Middle frontal gyrus (tissue), 1 donor: Measurements from ENCODE around the gene ZNF32.

Experiments
- DNase-seq: peaks from one replicate; pipeline ENCODE4 v3.0.0-alpha.2; 2015; ENCODE audit warnings: low spot score; ENCODE audit errors: extremely low spot score

ZNF32 gene

GRCh38 chr10:43648398-43649184 lies at the start of gene ZNF32:
ZNF32 (minus strand) TSS chr10:43648881; CDS start chr10:43646133, 2,748 bp downstream.
- DNase-seq: peak; percentile 87

- DNase-seq: no peak
Measured at GRCh38 chr10:43698156-43698555, 49.5 kb upstream of the ZNF32 start.

GRCh38 chr10:43696909-43697483 lies 48.3 kb upstream of the ZNF32 start:
- DNase-seq: no peak

GRCh38 chr10:43695730-43696129 lies 47.0 kb upstream of the ZNF32 start:
- no peak for DNase-seq

- DNase-seq: no peak
Measured at GRCh38 chr10:43695321-43695720, 46.6 kb upstream of the ZNF32 start.

GRCh38 chr10:43694526-43694925 lies 45.8 kb upstream of the ZNF32 start:
- DNase-seq: no peak

- no peak for DNase-seq
Measured at GRCh38 chr10:43693602-43694001, 44.9 kb upstream of the ZNF32 start.

GRCh38 chr10:43692051-43692825 lies 43.6 kb upstream of the ZNF32 start:
- no peak for DNase-seq

GRCh38 chr10:43691485-43691884 lies 42.8 kb upstream of the ZNF32 start:
- no peak for DNase-seq

GRCh38 chr10:43689955-43690771 lies 41.5 kb upstream of the ZNF32 start:
- DNase-seq: peak; percentile 70

- no peak for DNase-seq
Measured at GRCh38 chr10:43689618-43689954, 40.9 kb upstream of the ZNF32 start.

- no peak for DNase-seq
Measured at GRCh38 chr10:43689007-43689491, 40.4 kb upstream of the ZNF32 start.

- DNase-seq: no peak
Measured at GRCh38 chr10:43688348-43688892, 39.7 kb upstream of the ZNF32 start.

GRCh38 chr10:43687373-43687772 lies 38.7 kb upstream of the ZNF32 start:
- DNase-seq: no peak

- DNase-seq: no peak
Measured at GRCh38 chr10:43686414-43686813, 37.7 kb upstream of the ZNF32 start.

- DNase-seq: no peak
Measured at GRCh38 chr10:43685744-43686143, 37.1 kb upstream of the ZNF32 start.

GRCh38 chr10:43684292-43684559 lies 35.5 kb upstream of the ZNF32 start:
- DNase-seq: no peak

- DNase-seq: no peak
Measured at GRCh38 chr10:43683451-43684291, 35.0 kb upstream of the ZNF32 start.

- no peak for DNase-seq
Measured at GRCh38 chr10:43682956-43683355, 34.3 kb upstream of the ZNF32 start.

GRCh38 chr10:43681721-43682120 lies 33.0 kb upstream of the ZNF32 start:
- DNase-seq: no peak
